Central memory CD8-positive, alpha-beta T cell (primary cell): ENCODE measurements around the gene PSMB4.

Experiments used
- ATAC-seq: fragments of 150-1000 bp; cut with Tn5 transposase; replicated peaks from 2 replicates; pipeline ENCODE4 v1.10.0; 2022; ENCODE audit warnings: mild to moderate bottlenecking, moderate FRiP score, moderate number of reproducible peaks; ENCODE audit not compliant: poor library complexity, severe bottlenecking; ENCODE audit errors: extremely low read depth
- DNase-seq, 2 donors: peaks; one replicate each; pipeline ENCODE4 v3.0.0; 2021; ENCODE audit warnings: low spot score in 2 of 2
- H3K27ac Mint-ChIP-seq: one replicate; pipeline ENCODE4 v1.8.0; 2022; ENCODE audit warnings: low read depth, mild to moderate bottlenecking, moderate library complexity, mixed read lengths
- H3K27me3 Mint-ChIP-seq: one replicate; pipeline ENCODE4 v1.8.0; 2022; ENCODE audit warnings: mixed read lengths
- H3K36me3 Mint-ChIP-seq: one replicate; pipeline ENCODE4 v1.8.0; 2022; ENCODE audit warnings: mild to moderate bottlenecking, moderate library complexity, mixed read lengths; ENCODE audit not compliant: insufficient read depth
- H3K4me1 Mint-ChIP-seq: one replicate; pipeline ENCODE4 v1.8.0; 2022; ENCODE audit warnings: mixed read lengths
- H3K4me3 Mint-ChIP-seq: one replicate; pipeline ENCODE4 v1.8.0; 2022; ENCODE audit warnings: mild to moderate bottlenecking, moderate library complexity, mixed read lengths
- H3K9me3 Mint-ChIP-seq: one replicate; pipeline ENCODE4 v1.8.0; 2022; ENCODE audit warnings: mixed read lengths

The PSMB4 gene

GRCh38 chr1:151401125-151401788 lies 1.9 kb downstream of the PSMB4 start:
- Mint-ChIP-seq H3K4me3 (peak overlapping the region; percentile 100), H3K36me3 (peaks cover 50% of the 10 kb centered on the region), H3K4me1 (peaks cover 24% of the 10 kb centered on the region), H3K9me3 (no peaks in the 10 kb centered on the region), H3K27ac (peak overlapping the region; percentile 97), H3K27me3 (no peaks in the 10 kb centered on the region)
- no peak for DNase-seq
- ATAC-seq: no peak

- ATAC-seq (no peak), DNase-seq (no peak)
- H3K27ac Mint-ChIP-seq: no peak overlapping the region
- no peaks in the 10 kb centered on the region for H3K9me3 Mint-ChIP-seq
- H3K4me1 Mint-ChIP-seq: peaks cover 24% of the 10 kb centered on the region
- peaks cover 52% of the 10 kb centered on the region for H3K36me3 Mint-ChIP-seq
- H3K4me3 Mint-ChIP-seq: peak overlapping the region; percentile 9
- H3K27me3 Mint-ChIP-seq: no peaks in the 10 kb centered on the region
Measured at GRCh38 chr1:151401860-151402259, 2.5 kb downstream of the PSMB4 start.

- Mint-ChIP-seq H3K27me3 (no peaks in the 10 kb centered on the region), H3K27ac (peak overlapping the region; percentile 22), H3K4me1 (peaks cover 24% of the 10 kb centered on the region), H3K36me3 (peaks cover 60% of the 10 kb centered on the region), H3K9me3 (no peaks in the 10 kb centered on the region), H3K4me3 (no peak overlapping the region)
- ATAC-seq (no peak), DNase-seq (no peak)
Measured at GRCh38 chr1:151402764-151403163, 3.4 kb downstream of the PSMB4 start.

GRCh38 chr1:151403612-151404011 lies 4.2 kb downstream of the PSMB4 start:
- no peak overlapping the region for H3K4me3 Mint-ChIP-seq
- peak overlapping the region; percentile 62 for H3K27ac Mint-ChIP-seq
- peaks cover 24% of the 10 kb centered on the region for H3K4me1 Mint-ChIP-seq
- H3K27me3 Mint-ChIP-seq: no peaks in the 10 kb centered on the region
- DNase-seq (no peak), ATAC-seq (no peak)
- H3K9me3 Mint-ChIP-seq: no peaks in the 10 kb centered on the region
- peaks cover 67% of the 10 kb centered on the region for H3K36me3 Mint-ChIP-seq

GRCh38 chr1:151405187-151405951 lies 6.0 kb downstream of the PSMB4 start:
- Mint-ChIP-seq H3K27ac (peak overlapping the region; percentile 2), H3K27me3 (no peaks in the 10 kb centered on the region), H3K36me3 (peaks cover 73% of the 10 kb centered on the region), H3K4me1 (peaks cover 10% of the 10 kb centered on the region), H3K9me3 (no peaks in the 10 kb centered on the region), H3K4me3 (no peak overlapping the region)
- ATAC-seq (no peak), DNase-seq (no peak)

- peaks cover 74% of the 10 kb centered on the region for H3K36me3 Mint-ChIP-seq
- DNase-seq: no peak
- H3K4me1 Mint-ChIP-seq: peaks cover 2% of the 10 kb centered on the region
- H3K9me3 Mint-ChIP-seq: no peaks in the 10 kb centered on the region
- no peaks in the 10 kb centered on the region for H3K27me3 Mint-ChIP-seq
- H3K27ac Mint-ChIP-seq: peak overlapping the region; percentile 2
- H3K4me3 Mint-ChIP-seq: no peak overlapping the region
- ATAC-seq: no peak
Measured at GRCh38 chr1:151406176-151406575, 6.8 kb downstream of the PSMB4 start.

GRCh38 chr1:151407304-151407703 lies 7.9 kb downstream of the PSMB4 start:
- H3K4me1 Mint-ChIP-seq: no peaks in the 10 kb centered on the region
- no peak for ATAC-seq
- no peak for DNase-seq
- H3K27me3 Mint-ChIP-seq: no peaks in the 10 kb centered on the region
- no peak overlapping the region for H3K27ac Mint-ChIP-seq
- H3K4me3 Mint-ChIP-seq: no peak overlapping the region
- H3K9me3 Mint-ChIP-seq: no peaks in the 10 kb centered on the region
- H3K36me3 Mint-ChIP-seq: peaks cover 73% of the 10 kb centered on the region

GRCh38 chr1:151408891-151409290 lies 9.5 kb downstream of the PSMB4 start:
- no peak overlapping the region for H3K4me3 Mint-ChIP-seq
- H3K27ac Mint-ChIP-seq: no peak overlapping the region
- no peaks in the 10 kb centered on the region for H3K9me3 Mint-ChIP-seq
- H3K27me3 Mint-ChIP-seq: no peaks in the 10 kb centered on the region
- H3K36me3 Mint-ChIP-seq: peaks cover 66% of the 10 kb centered on the region
- H3K4me1 Mint-ChIP-seq: no peaks in the 10 kb centered on the region
- DNase-seq (no peak), ATAC-seq (no peak)

- DNase-seq: no peak
- Mint-ChIP-seq H3K36me3 (peaks cover 64% of the 10 kb centered on the region), H3K4me3 (no peak overlapping the region), H3K27me3 (no peaks in the 10 kb centered on the region), H3K9me3 (no peaks in the 10 kb centered on the region), H3K4me1 (no peaks in the 10 kb centered on the region), H3K27ac (no peak overlapping the region)
- ATAC-seq: no peak
Measured at GRCh38 chr1:151411884-151412283, 12.5 kb downstream of the PSMB4 start.

- Mint-ChIP-seq H3K4me1 (no peaks in the 10 kb centered on the region), H3K9me3 (no peaks in the 10 kb centered on the region), H3K27ac (no peak overlapping the region), H3K36me3 (peaks cover 55% of the 10 kb centered on the region), H3K27me3 (no peaks in the 10 kb centered on the region), H3K4me3 (no peak overlapping the region)
- DNase-seq: no peak
- no peak for ATAC-seq
Measured at GRCh38 chr1:151416231-151416630, 16.9 kb downstream of the PSMB4 start.

- no peaks in the 10 kb centered on the region for H3K4me1 Mint-ChIP-seq
- H3K27ac Mint-ChIP-seq: peak overlapping the region; percentile 6
- no peaks in the 10 kb centered on the region for H3K27me3 Mint-ChIP-seq
- H3K9me3 Mint-ChIP-seq: no peaks in the 10 kb centered on the region
- DNase-seq: no peak
- H3K36me3 Mint-ChIP-seq: peaks cover 53% of the 10 kb centered on the region
- ATAC-seq: no peak
- no peak overlapping the region for H3K4me3 Mint-ChIP-seq
Measured at GRCh38 chr1:151418081-151418480, 18.7 kb downstream of the PSMB4 start.

- Mint-ChIP-seq H3K27me3 (no peaks in the 10 kb centered on the region), H3K4me3 (no peak overlapping the region), H3K4me1 (no peaks in the 10 kb centered on the region), H3K36me3 (peaks cover 65% of the 10 kb centered on the region), H3K27ac (no peak overlapping the region), H3K9me3 (no peaks in the 10 kb centered on the region)
- no peak for DNase-seq
- no peak for ATAC-seq
Measured at GRCh38 chr1:151419819-151420218, 20.4 kb downstream of the PSMB4 start.

- DNase-seq: no peak
- H3K9me3 Mint-ChIP-seq: no peaks in the 10 kb centered on the region
- H3K27ac Mint-ChIP-seq: no peak overlapping the region
- peaks cover 72% of the 10 kb centered on the region for H3K36me3 Mint-ChIP-seq
- ATAC-seq: no peak
- no peaks in the 10 kb centered on the region for H3K27me3 Mint-ChIP-seq
- H3K4me3 Mint-ChIP-seq: no peak overlapping the region
- no peaks in the 10 kb centered on the region for H3K4me1 Mint-ChIP-seq
Measured at GRCh38 chr1:151425103-151425502, 25.7 kb downstream of the PSMB4 start.
